ENCODE data around the gene DTWD1.

DTWD1 gene

GRCh38 chr15:49627407-49627877 lies 6.6 kb downstream of the DTWD1 start:
- POLR2A ChIA-PET: no interaction called here
- peaks cover 0 to 11% of the 10 kb centered on the region in 2 experiments; a peak in 1 of 3 replicates for H3K36me3 ChIP-seq (ENCODE audit: control insufficient read depth in 2 of 2, insufficient read depth in 1 of 2, low read length in 2 of 2)
- H3K9me3 ChIP-seq (ENCODE audit: control insufficient read depth, insufficient read depth, low read depth, low read length): no peaks in the 10 kb centered on the region
- TF ChIP-seq ZNF280C (tag by site-specific recombination; IDR thresholded peaks at IDR 0.05): no peak
- TF ChIP-seq ZNF24 (tag by site-specific recombination; IDR thresholded peaks at IDR 0.05): no peak
- TF ChIP-seq ZNF146 (tag by site-specific recombination; IDR thresholded peaks at IDR 0.05): no peak
- TF ChIP-seq ZNF202 (tag by site-specific recombination; IDR thresholded peaks at IDR 0.05; ENCODE audit: borderline replicate concordance): no peak
- TF ChIP-seq ZNF548 (tag by site-specific recombination; IDR thresholded peaks at IDR 0.05): no peak
- TF ChIP-seq FEZF1 (tag by site-specific recombination; IDR thresholded peaks at IDR 0.05): no peak
- no peak for TF ChIP-seq ZNF274 (IDR thresholded peaks at IDR 0.05; ENCODE audit: low read length)
- TF ChIP-seq ZNF274 (tag by site-specific recombination; IDR thresholded peaks at IDR 0.05; ENCODE audit: borderline replicate concordance): no peak
- TF ChIP-seq ZNF521 (tag by site-specific recombination; IDR thresholded peaks at IDR 0.05): no peak
- no peak for TF ChIP-seq SALL2 (tag by site-specific recombination; IDR thresholded peaks at IDR 0.05; ENCODE audit: borderline replicate concordance)
- TF ChIP-seq ZNF223 (tag by site-specific recombination; IDR thresholded peaks at IDR 0.05): no peak
- TF ChIP-seq BCL11A (tag by site-specific recombination; IDR thresholded peaks at IDR 0.05; ENCODE audit: low read depth): no peak
- no peak for TF ChIP-seq ZNF624 (tag by site-specific recombination; IDR thresholded peaks at IDR 0.05)
- no peak for TF ChIP-seq ZNF747 (tag by site-specific recombination; IDR thresholded peaks at IDR 0.05)
- no peak for TF ChIP-seq HIC1 (tag by site-specific recombination; IDR thresholded peaks at IDR 0.05)
- no peak for TF ChIP-seq ZNF510 (tag by site-specific recombination; IDR thresholded peaks at IDR 0.05; ENCODE audit: insufficient replicate concordance)
- TF ChIP-seq ZNF544 (tag by site-specific recombination; IDR thresholded peaks at IDR 0.05): no peak
- no peak for TF ChIP-seq SP3 (tag by site-specific recombination; IDR thresholded peaks at IDR 0.05)
- no peaks in the 10 kb centered on the region for H3K4me1 ChIP-seq (ENCODE audit: control insufficient read depth, insufficient read depth, low read length)
- CTCF ChIA-PET: no interaction called here
- H3K27ac ChIP-seq (ENCODE audit: extremely low read depth, low read depth, low read length): no peak overlapping the region
- no peak overlapping the region for H3K4me3 ChIP-seq (ENCODE audit: low read depth, low read length)

- H3K9me3 ChIP-seq (ENCODE audit: control insufficient read depth, insufficient read depth, low read depth, low read length): no peaks in the 10 kb centered on the region
- no peak overlapping the region for H3K4me3 ChIP-seq (ENCODE audit: low read depth, low read length)
- TF ChIP-seq ZNF626 (tag by site-specific recombination; IDR thresholded peaks at IDR 0.05): no peak
- no peak for TF ChIP-seq ZNF274 (IDR thresholded peaks at IDR 0.05; ENCODE audit: low read length)
- no peak for TF ChIP-seq ZNF274 (tag by site-specific recombination; IDR thresholded peaks at IDR 0.05; ENCODE audit: borderline replicate concordance)
- TF ChIP-seq ZNF600 (tag by site-specific recombination; IDR thresholded peaks at IDR 0.05): no peak
- TF ChIP-seq, protein P1, sequence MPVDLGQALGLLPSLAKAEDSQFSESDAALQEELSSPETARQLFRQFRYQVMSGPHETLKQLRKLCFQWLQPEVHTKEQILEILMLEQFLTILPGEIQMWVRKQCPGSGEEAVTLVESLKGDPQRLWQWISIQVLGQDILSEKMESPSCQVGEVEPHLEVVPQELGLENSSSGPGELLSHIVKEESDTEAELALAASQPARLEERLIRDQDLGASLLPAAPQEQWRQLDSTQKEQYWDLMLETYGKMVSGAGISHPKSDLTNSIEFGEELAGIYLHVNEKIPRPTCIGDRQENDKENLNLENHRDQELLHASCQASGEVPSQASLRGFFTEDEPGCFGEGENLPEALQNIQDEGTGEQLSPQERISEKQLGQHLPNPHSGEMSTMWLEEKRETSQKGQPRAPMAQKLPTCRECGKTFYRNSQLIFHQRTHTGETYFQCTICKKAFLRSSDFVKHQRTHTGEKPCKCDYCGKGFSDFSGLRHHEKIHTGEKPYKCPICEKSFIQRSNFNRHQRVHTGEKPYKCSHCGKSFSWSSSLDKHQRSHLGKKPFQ (tag by site-specific recombination; IDR thresholded peaks at IDR 0.05): no peak
- TF ChIP-seq SCRT2 (tag by site-specific recombination; IDR thresholded peaks at IDR 0.05): no peak
- TF ChIP-seq ZNF629 (tag by site-specific recombination; IDR thresholded peaks at IDR 0.05): no peak
- no peak for TF ChIP-seq ZNF302 (tag by site-specific recombination; IDR thresholded peaks at IDR 0.05; ENCODE audit: low read depth)
- no peak for TF ChIP-seq ZNF157 (tag by site-specific recombination; IDR thresholded peaks at IDR 0.05)
- TF ChIP-seq ZNF416 (tag by site-specific recombination; IDR thresholded peaks at IDR 0.05): no peak
- H3K4me1 ChIP-seq (ENCODE audit: control insufficient read depth, insufficient read depth, low read length): no peaks in the 10 kb centered on the region
- CTCF ChIA-PET: no interaction called here
- H3K36me3 ChIP-seq (ENCODE audit: control insufficient read depth in 2 of 2, insufficient read depth in 1 of 2, low read length in 2 of 2): peaks cover 0 to 11% of the 10 kb centered on the region in 2 experiments; a peak in 2 of 3 replicates
- no peak overlapping the region for H3K27ac ChIP-seq (ENCODE audit: extremely low read depth, low read depth, low read length)
- POLR2A ChIA-PET: no interaction called here
Measured at GRCh38 chr15:49628379-49628778, 7.5 kb downstream of the DTWD1 start.

All from HEK293 (cell line).